ENCODE measurements around the gene AXIN1. TPM values are rescaled to one million over a fixed set of nuclear protein-coding genes. Genes with fewer than 3 reads are reported as not detected.
"Not testable (repeated sequence)": the region's sequence is repeated elsewhere in the genome, so short reads cannot be mapped to it uniquely, and the experiment has no call there.

The AXIN1 gene
- total and polyA plus RNA-seq, 8 donors = 8.0 to 13.6 (median 10.8) TPM

DNA sequence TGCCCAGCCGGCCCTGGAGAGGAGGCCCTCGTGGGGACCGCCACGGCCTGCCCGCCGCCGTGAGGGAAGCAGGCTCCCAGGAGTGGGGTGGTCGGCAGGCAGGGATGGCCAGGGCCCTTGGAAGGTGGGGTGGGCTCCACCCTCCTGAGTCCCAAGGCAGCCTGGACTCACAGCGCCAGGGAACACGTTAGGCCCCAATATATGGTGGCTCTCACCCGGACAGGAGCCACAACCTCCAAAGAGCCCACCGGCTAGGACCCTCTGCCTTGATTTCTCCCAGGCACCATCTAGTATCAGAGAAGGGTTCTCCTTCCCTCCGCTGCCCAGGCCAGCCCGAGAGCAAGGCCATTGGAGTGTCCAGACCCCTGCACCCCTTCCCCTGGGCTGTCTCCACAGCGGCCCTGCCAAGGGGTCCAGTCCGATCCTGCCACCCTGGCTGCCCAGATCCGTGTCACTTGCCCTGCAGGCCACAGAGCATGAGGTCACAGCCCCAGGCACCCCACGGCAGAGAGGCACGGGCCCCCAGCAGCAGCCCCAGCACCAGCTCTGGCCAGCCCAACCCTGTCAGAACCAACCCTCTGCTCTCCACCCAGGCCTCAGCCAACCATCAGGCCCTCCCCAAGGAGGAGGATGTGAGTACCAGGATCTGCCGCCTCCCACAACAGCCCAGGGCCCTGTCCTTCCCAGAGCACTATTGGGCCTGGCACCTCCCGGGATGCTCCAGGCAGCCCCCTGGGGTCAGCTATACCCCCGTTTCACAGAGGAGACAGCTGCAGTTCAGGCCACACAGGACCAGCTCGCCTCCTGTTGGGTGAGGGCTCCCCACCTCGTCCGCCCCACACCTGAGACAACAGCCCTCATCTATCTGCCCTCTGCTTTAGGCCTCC is 1.1 kb upstream of the AXIN1 start:
- peak overlapping the region; percentile 24 to 63 (median 28) for H3K27ac ChIP-seq
- H3K4me1 ChIP-seq = peaks cover 0 to 6% (median 4%) of the 10 kb centered on the region in 3 donors

GRCh38 chr16:351804-352520 is 561 bp downstream of the AXIN1 start:
- no peaks in the 10 kb centered on the region for H3K27me3 ChIP-seq
- intact Hi-C loops (cut with DNase I) = no loop called here

More for the DNA sequence above, 1.1 kb upstream of the AXIN1 start:
- ATAC-seq (no peak), DNase-seq (peak in 5 of 6 donors; percentile 37 to 89 (median 62)), FAIRE-seq (no peak)
- H3K4me3 ChIP-seq = peak overlapping the region; percentile 19 to 53 (median 37)
- WGBS, 2 donors = 59% methylated on average over 20 to 25 of the region's 25 CpGs
- H3K27me3 ChIP-seq = no peaks in the 10 kb centered on the region
- no peaks in the 10 kb centered on the region for H3K36me3 ChIP-seq
- no peaks in the 10 kb centered on the region for H3K9me3 ChIP-seq
- TF ChIP-seq, protein P1, sequence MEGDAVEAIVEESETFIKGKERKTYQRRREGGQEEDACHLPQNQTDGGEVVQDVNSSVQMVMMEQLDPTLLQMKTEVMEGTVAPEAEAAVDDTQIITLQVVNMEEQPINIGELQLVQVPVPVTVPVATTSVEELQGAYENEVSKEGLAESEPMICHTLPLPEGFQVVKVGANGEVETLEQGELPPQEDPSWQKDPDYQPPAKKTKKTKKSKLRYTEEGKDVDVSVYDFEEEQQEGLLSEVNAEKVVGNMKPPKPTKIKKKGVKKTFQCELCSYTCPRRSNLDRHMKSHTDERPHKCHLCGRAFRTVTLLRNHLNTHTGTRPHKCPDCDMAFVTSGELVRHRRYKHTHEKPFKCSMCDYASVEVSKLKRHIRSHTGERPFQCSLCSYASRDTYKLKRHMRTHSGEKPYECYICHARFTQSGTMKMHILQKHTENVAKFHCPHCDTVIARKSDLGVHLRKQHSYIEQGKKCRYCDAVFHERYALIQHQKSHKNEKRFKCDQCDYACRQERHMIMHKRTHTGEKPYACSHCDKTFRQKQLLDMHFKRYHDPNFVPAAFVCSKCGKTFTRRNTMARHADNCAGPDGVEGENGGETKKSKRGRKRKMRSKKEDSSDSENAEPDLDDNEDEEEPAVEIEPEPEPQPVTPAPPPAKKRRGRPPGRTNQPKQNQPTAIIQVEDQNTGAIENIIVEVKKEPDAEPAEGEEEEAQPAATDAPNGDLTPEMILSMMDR (IDR thresholded peaks at IDR 0.05) = no peak
- intact Hi-C loops (cut with DNase I) = no loop called here

GRCh38 chr16:350203-350602 is 2.3 kb downstream of the AXIN1 start:
- H3K27ac ChIP-seq = no peak overlapping the region
- FAIRE-seq (no peak), DNase-seq (no peak), ATAC-seq (no peak)
- H3K4me1 ChIP-seq = peaks cover 0 to 6% (median 4%) of the 10 kb centered on the region in 3 donors
- no peak overlapping the region for H3K4me3 ChIP-seq
- H3K9me3 ChIP-seq = no peaks in the 10 kb centered on the region
- intact Hi-C loops (cut with DNase I) = no loop called here
- WGBS, 2 donors = 78 to 83% methylated on average over 8 of the region's 8 CpGs
- no peaks in the 10 kb centered on the region for H3K36me3 ChIP-seq
- no peaks in the 10 kb centered on the region for H3K27me3 ChIP-seq
- TF ChIP-seq, protein P1 (IDR thresholded peaks at IDR 0.05) = no peak

More at GRCh38 chr16:351804-352520, 561 bp downstream of the AXIN1 start:
- TF ChIP-seq, protein P1 (IDR thresholded peaks at IDR 0.05) = no peak
- Histone ChIP-seq H3K36me3 (no peaks in the 10 kb centered on the region), H3K27ac (peak overlapping the region in 2 of 4 donors; percentile 17 to 28), H3K9me3 (no peaks in the 10 kb centered on the region), H3K4me3 (peak overlapping the region; percentile 35 to 75 (median 60)), H3K4me1 (peaks cover 0 to 6% (median 4%) of the 10 kb centered on the region in 3 donors)
- 0 to 1% methylated on average over 54 to 95 of the region's 95 CpGs for WGBS, 2 donors
- DNase-seq = peak in 5 of 6 donors; percentile 42 to 83 (median 75)
- ATAC-seq = peak in 1 of 4 donors; percentile 0
- no peak for FAIRE-seq

DNA sequence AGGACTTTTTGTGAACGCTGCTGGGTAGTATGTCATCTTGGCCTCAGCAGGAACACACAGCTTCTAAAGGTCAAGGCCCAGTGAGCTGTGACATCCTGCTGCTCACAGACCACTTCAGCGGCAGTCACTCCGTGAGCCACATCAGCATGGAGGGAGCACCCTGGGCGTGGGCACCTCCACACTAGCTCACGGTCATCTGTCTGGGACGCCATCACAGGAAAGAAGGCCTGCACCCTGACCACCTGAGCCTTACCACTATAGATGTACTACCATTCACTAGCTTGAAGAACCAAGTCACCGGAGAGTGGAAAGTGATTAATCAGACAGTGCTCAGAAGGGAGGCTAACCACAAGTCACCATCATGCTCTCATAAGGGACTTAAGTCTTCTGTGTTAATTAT is 3.3 kb downstream of the AXIN1 start:
- 87 to 91% methylated on average over 7 of the region's 7 CpGs for WGBS, 2 donors
- intact Hi-C loops (cut with DNase I) = loop anchor here in 2 of 3 donors (5.0 to 10.0 kb wide), 2 partner anchors 102 to 104 kb away; no protein-coding TSS in a partner anchor

GRCh38 chr16:348495-348894 is 4.0 kb downstream of the AXIN1 start:
- H3K36me3 ChIP-seq, H3K9me3 ChIP-seq, H3K27me3 ChIP-seq, H3K4me1 ChIP-seq, ATAC-seq, H3K4me3 ChIP-seq, H3K27ac ChIP-seq, FAIRE-seq, DNase-seq: not testable (repeated sequence)
- intact Hi-C loops (cut with DNase I) = loop anchor here in 2 of 3 donors (5.0 to 10.0 kb wide), 2 partner anchors 101 to 104 kb away; no protein-coding TSS in a partner anchor
- WGBS, 2 donors = 93 to 94% methylated on average over 10 of the region's 10 CpGs

More for the DNA sequence above, 3.3 kb downstream of the AXIN1 start:
- ATAC-seq (no peak), DNase-seq (no peak), FAIRE-seq (no peak)
- TF ChIP-seq, protein P1 (IDR thresholded peaks at IDR 0.05) = no peak
- no peaks in the 10 kb centered on the region for H3K27me3 ChIP-seq
- no peaks in the 10 kb centered on the region for H3K9me3 ChIP-seq
- H3K4me3 ChIP-seq = no peak overlapping the region
- peaks cover 0 to 6% (median 4%) of the 10 kb centered on the region in 3 donors for H3K4me1 ChIP-seq
- H3K27ac ChIP-seq = no peak overlapping the region
- H3K36me3 ChIP-seq = no peaks in the 10 kb centered on the region

All from pancreas (tissue), 10 donors.